ENCODE results near the gene SEPSECS.
"Not testable (repeated sequence)": the region's sequence is repeated elsewhere in the genome, so short reads cannot be mapped to it uniquely, and the experiment has no call there.

The SEPSECS gene

DNA sequence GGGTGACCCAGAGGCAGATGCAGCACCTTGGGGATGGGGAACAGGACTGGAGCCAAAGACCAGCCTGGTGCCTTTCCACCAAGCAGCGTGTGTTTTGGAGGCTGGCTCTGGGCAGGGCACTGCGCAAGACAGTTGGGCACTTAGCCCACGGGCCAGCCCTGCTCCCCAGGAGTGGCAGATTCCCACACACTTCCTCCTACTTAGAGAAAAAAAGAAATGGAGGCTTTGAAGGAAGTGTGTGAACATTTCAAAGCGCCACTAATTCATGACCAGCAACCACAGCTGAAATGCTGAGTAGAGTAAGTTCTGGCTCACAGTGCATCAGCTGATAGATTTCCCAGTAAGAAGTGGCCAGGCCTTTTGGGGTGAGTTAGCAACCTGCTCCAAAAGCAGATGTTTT, 74.6 kb downstream of the SEPSECS start:
- in situ Hi-C loops (cut with MboI; ENCODE audit: low sequenced_read_pairs) = no loop called here

DNA sequence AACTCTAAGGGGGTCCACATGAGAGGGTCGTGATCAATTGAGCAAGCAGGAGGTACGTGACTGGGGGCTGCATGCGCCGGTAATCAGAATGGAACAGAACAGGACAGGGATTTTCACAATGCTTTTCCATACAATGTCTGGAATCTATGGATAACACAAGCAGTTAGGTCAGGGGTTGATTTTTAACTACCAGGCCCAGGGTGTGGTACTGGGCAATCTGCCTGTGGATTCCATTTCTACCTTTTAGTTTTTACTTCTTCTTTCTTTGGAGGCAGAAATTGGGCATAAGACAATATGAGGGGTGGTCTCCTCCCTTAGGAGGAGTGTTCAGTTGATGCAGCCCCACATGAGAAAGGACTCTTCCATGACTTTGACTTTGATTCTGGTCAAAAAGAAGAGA, 76.8 kb downstream of the SEPSECS start:
- in situ Hi-C loops (cut with MboI; ENCODE audit: low sequenced_read_pairs) = not testable (repeated sequence)

DNA sequence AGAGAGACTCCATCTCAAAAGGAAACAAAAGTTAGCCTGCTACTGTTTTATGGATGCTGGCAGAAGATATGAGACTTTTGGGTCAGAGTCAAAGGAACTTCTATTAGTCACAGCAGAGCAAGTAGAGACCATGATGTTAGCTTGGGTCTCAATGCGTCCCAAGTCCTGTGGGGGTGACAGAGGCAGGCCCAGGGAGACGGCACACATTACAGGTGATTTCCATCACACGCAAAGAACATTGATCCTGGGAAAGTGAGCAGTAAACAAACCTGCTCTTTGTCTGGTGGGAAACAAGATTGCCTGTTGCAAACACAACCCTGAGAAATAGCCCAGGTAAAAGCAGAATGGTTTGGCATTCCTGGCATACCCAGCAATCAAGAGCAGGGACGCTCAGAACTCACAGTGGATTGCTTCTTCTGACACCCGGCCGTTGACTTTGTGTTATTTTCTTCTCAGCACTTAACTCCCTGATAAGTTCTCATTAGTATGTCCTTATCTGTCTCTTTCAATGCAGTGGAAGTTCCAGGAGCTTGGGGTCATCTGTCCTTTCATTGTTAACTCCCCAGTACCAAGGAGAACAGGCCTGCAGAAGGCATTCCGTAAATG, 78.3 kb downstream of the SEPSECS start:
- in situ Hi-C loops (cut with MboI; ENCODE audit: low sequenced_read_pairs) = no loop called here

DNA sequence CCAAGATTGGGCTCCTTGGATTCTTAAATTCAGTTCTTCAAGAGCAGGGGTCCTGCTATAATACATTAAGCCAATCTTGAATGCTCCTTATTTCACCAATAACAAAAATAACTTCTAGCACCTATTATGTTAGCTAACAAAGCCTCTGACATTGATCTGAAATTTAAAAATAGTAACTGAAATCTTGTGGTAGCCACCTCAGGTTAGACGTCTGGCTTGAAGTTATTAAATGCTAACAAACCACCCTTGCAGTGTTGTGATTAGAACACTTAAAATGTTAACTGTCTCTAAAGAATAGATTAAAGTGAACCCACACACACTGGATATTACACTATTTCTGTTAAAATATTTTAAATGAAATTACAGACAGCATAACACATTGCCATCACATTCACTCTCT, 79.7 kb downstream of the SEPSECS start:
- in situ Hi-C loops (cut with MboI; ENCODE audit: low sequenced_read_pairs) = no loop called here

DNA sequence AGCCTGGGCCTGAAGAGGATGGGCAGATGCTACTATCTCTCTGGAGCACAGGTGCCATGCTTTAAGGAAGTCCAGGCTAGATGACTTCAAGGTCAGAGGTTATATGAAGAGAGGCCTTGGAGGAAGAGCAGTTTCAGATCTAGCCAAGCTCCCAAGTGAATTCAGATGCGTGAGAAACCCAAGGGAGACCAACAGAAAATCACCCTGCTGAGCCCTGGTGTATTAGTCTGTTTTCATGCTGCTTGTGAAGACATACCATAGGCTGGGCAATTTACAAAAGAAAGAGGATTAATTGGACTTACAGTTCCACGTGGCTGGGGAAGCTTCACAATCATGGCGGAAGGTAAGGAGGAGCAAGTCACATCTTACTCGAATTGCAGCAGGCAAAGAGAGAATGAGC, 81.7 kb downstream of the SEPSECS start:
- in situ Hi-C loops (cut with MboI; ENCODE audit: low sequenced_read_pairs) = no loop called here

DNA sequence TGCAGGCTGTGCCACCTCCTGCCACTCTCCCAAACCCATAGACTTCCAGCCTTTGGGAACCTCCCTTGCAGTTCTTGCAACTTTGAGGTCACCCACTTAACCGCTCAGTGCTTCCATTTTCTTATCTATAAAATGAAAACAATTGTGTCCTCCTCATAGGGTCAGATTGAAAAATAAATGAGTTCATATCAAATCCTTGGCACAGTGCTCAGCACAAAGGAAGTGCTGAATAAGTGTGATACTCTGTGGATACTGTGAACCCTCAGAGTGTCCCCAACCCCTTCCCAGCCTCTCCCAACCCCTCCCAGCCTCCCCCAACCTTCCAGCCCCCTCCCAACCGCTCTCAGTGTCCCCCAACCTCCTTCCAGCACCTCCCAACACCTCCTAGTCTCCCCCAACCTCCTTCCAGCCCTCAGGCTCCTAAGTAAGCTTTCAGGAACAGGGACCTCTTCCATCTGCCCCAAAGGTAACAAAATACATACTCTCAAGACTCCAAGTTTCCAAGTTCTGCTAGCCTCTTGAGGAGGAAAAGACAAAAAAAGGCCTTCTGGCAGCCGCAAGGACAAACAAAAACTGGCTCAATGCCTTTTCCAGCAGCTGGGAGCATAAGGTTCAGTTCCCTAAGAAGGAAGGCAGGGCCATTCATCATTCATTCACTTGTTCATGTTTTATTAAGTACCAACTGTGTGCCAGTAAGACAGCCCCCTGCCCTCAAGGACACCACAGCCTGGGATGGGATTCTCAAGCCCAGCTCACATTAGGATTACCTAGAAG, 83.4 kb downstream of the SEPSECS start:
- in situ Hi-C loops (cut with MboI; ENCODE audit: low sequenced_read_pairs) = no loop called here

DNA sequence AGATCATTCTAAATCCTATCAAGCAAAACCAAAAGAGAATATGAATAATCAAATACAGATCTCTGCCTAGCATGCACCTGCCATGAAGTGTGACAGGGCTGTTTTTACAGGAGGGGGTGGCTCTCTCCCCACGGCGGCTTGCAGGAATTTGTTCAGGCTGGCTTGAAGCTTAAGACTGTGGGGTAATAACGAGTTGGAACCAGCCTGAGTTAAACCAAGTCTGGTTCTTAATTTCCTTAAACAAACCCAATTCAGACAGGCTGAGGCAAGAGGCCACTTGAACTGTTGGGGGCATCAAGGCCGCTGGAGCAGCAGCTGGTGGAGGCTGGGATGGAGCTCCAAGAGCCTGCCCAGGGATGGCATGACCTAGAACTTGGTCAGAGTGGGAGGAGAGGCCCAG, 84.4 kb downstream of the SEPSECS start:
- in situ Hi-C loops (cut with MboI; ENCODE audit: low sequenced_read_pairs) = no loop called here

DNA sequence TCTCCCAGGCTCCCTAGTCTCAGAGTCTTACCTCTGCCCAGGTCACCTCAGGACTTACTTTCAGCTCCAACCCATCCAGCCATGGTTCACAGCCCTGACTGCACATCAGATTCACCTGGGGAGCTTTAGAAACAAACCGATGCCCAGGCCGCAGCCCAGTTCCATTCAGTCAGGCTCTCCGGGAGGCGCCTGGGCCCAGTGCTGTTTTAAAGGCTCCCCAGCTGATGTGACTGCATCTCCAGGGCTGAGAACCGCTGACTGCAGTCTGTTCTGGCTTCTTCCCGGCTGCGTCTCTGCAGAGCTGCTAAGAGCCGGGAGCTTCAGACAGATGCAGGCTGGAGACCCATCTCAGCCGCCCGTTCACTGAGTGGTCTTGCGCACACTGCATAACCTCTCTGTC, 85.1 kb downstream of the SEPSECS start:
- in situ Hi-C loops (cut with MboI; ENCODE audit: low sequenced_read_pairs) = no loop called here

DNA sequence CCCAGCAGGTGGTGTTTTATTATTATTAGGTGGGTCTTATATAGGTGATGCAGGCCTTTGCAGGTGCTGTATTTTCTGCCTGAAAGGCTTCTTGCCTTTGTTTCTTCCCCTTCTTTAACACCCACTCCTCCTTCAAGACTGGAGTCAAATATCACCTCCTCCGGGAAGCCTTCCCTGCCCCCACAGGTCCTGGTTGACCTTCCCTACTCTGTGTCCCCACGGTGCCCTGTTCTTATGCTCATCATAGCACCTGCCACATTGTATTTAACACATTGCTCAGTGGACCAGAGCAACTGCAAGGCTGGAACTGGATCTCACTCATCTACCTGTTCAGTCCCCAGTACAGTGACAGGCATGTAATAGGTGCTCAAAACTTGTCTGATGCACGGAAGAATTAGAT, 89.7 kb downstream of the SEPSECS start:
- in situ Hi-C loops (cut with MboI; ENCODE audit: low sequenced_read_pairs) = no loop called here
